Motor neuron (in vitro differentiated cells): ENCODE results near the gene C19orf67. TPM values are rescaled to one million over a fixed set of nuclear protein-coding genes. Genes with fewer than 3 reads are reported as not detected.

ENCODE experiments used
- ATAC-seq, 8 experiments: fragments of 200-7000 bp; cut with Tn5 transposase; replicated peaks in 6 of 8; 2 replicates each; pipeline ENCODE4 v1.8.0; 2021; ENCODE audit warnings: mild to moderate bottlenecking in 8 of 8, moderate library complexity in 8 of 8
- H3K27ac ChIP-seq, 2 donors: fragments of 250-450 bp; sonication (Bioruptor Pico); 2 replicates each; pipeline ENCODE4 v1.9.0; 2021; ENCODE audit warnings: antibody characterized with exemption in 2 of 2, mild to moderate bottlenecking in 2 of 2, moderate library complexity in 1 of 2
- H3K4me1 ChIP-seq, 2 donors: fragments of 250-450 bp; sonication (Bioruptor Pico); replicated peaks in 1 of 2; 2 replicates each; pipeline ENCODE4 v1.6.1; 2021; ENCODE audit warnings: antibody characterized with exemption in 2 of 2, mild to moderate bottlenecking in 2 of 2, moderate library complexity in 1 of 2
- H3K4me3 ChIP-seq, 5 donors: fragments of 250-450 bp; sonication (Bioruptor Pico); 2 replicates each; pipeline ENCODE4 v1.9.0; 2021; ENCODE audit warnings: antibody characterized with exemption in 5 of 5, mild to moderate bottlenecking in 5 of 5, moderate library complexity in 4 of 5
- WGBS, 10 experiments: fragments of 450-650 bp; shearing (Covaris generic); methylation state at CpG; one replicate each; pipeline ENCODE4 v1.0.0; 2022; 5-methylcytosine and 5-hydroxymethylcytosine counted together
- in situ Hi-C, 9 experiments: fragments of 400-800 bp; cut with MboI; loops; one replicate each; pipeline ENCODE4 v1.15.0; 2021; ENCODE audit warnings: low sequenced_read_pairs in 9 of 9, low pct_unique_long_range_greater_than_20kb in 2 of 9; ENCODE audit not compliant: unreplicated experiment in 9 of 9
- total RNA-seq, 8 experiments: library from RNA; unstranded; fragments of 300-600 nt; gene quantifications; 2 replicates each; pipeline versions ENCODE4 v1.2.3 to v1.2.4, GENCODE V29; 2022

The C19orf67 gene
- total RNA-seq, 8 experiments from 2014 or later: 0.21 to 2.6 (median 0.46) TPM; not detected in 1

DNA sequence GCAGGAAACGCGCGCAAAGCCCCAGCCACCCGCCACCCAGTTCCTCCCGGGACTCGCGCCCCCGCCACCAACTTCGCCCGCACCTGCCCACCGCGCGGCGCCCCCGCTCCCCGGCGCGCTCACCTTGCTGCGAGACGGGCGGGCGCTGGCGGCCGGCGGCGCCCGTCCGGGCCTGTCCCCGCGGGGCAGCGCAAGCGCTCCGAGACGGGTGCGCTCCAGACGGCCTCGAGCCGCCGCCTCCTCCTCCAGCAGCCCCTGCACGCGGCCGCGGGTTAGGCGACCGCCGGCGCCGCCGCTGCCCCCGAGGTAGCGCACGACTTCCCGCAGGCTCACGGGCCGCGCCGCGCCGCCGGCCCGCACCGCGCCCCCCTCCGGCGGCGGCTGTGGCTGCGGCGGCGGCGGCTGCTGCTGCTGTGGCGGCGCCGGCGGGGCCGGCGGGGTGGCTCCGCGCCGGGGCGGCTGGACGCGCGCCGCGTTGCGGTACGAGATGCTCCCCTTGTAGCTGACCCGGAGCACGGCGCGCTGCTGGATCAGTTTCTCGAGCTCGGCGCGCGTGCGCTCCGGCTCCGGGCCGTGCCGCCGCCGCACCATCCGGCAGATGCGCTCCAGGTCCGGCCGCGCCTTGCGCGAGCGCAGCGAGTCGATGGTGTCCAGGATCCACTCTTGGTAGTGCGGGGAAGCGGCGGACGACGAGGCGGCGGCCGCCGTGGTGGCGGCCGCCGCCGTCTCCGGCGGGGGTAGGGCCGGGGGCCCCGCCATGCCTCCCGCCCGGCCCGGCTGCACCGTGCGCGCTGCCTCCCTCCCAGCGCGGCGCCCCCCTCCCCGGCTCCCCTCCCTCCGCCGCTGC is 4.3 kb upstream of the C19orf67 start:
- in situ Hi-C loops: loop anchor here in 1 of 9 experiments (10.0 kb wide), 1 partner anchor 215 kb away; the partner anchor contains the start of gene NANOS3
- Histone ChIP-seq H3K4me1 (peaks cover 6 to 11% of the 10 kb centered on the region in 2 donors), H3K4me3 (peak overlapping the region; percentile 55 to 81 (median 66)), H3K27ac (peak overlapping the region; percentile 83 to 86)
- ATAC-seq: peak; percentile 24 to 51 (median 38)
- no CpG with 5 or more reads among the region's 142 CpGs for WGBS, 10 experiments

DNA sequence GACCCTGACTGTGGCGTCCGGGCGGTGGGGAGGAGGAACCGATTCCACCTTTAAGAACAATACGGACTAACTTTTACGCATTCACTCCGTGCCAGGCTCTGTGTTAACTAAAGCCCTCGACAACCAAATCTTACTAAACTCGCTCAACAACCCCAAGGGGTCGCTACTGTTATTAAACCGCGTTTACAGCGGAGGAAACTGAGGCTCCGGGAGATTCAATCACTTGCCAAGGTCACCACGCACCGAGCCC is 3.8 kb upstream of the C19orf67 start:
- Histone ChIP-seq H3K27ac (no peak overlapping the region), H3K4me3 (peak overlapping the region; percentile 55 to 81 (median 66)), H3K4me1 (peaks cover 6 to 11% of the 10 kb centered on the region in 2 donors)
- in situ Hi-C loops: loop anchor here in 1 of 9 experiments (10.0 kb wide), 1 partner anchor 215 kb away; the partner anchor contains the start of gene NANOS3
- no peak for ATAC-seq
- 0 to 67% (median 21%) methylated on average over 1 to 5 of the region's 16 CpGs; no CpG with 5 or more reads in 3 of the 10 experiments for WGBS, 10 experiments

DNA sequence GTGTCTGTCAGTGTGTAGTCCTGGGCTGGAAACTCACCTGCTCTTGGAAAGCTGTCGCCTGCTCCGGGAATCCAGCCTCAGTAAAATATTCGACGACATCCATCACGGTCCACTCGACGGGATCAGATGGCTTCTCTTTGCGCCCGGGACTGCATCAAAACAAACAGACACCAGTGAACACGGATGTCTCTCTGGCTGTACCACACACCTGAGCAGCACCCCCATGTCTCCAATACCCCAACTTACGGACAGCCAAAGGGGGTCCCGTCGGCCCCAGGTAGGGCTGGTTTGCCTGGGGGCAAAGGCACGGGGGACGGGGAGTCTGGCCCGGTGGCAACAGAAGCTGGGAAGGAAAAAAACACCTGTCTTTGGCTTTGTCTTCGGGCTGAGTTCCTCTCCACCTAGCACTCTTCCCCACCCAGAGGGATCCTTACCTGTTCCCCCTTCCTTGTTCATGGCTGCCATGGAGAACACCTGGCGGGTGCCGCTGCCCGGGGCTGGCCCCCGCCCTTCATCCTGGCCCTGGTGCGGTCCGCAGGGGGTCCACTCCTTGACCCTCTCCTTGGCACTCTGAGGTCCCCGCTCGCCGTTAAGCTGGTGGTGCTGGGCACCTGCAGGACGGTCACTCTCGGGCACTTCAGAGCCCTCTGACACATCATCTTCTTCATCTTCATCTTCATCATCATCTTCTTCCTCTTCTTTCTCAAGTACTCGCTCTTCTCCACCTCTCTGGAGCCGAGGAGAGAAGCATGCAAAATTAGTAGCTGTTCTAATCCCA is 3.2 kb upstream of the C19orf67 start:
- in situ Hi-C loops: loop anchor here in 1 of 9 experiments (10.0 kb wide), 1 partner anchor 214 kb away; the partner anchor contains the start of gene NANOS3
- ATAC-seq: no peak
- Histone ChIP-seq H3K4me1 (peaks cover 6 to 11% of the 10 kb centered on the region in 2 donors), H3K4me3 (peak overlapping the region; percentile 55 to 81 (median 66)), H3K27ac (no peak overlapping the region)
- 62 to 94% (median 87%) methylated on average over 2 to 7 of the region's 30 CpGs; no CpG with 5 or more reads in 2 of the 10 experiments for WGBS, 10 experiments

DNA sequence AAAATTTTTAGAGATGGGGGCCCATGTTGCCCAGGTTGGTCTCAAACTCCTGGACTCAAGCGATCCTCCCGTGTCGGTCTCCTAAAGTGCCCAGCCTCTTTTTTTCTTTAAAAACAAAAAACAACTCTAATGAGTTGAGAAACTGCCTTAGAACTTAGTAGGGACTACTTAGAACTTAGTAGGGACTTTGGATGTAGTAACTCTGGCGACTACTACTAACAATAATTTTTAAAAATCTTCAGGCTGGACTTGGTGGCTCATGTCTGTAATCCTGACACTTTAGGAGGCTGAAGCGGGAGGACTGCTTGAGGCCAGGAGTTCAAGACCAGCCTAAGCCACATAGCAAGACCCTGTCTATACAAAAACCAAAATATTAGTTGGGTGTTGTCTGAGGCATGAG is 515 bp upstream of the C19orf67 start:
- peaks cover 9 to 10% of the 10 kb centered on the region in 2 donors for H3K4me1 ChIP-seq
- in situ Hi-C loops: loop anchor here in 1 of 9 experiments (10.0 kb wide), 1 partner anchor 211 kb away; the partner anchor contains the start of gene NANOS3
- no peak overlapping the region for H3K4me3 ChIP-seq
- ATAC-seq: no peak
- no peak overlapping the region for H3K27ac ChIP-seq
- 48 to 96% (median 80%) methylated on average over 1 to 5 of the region's 5 CpGs; no CpG with 5 or more reads in 1 of the 10 experiments for WGBS, 10 experiments

DNA sequence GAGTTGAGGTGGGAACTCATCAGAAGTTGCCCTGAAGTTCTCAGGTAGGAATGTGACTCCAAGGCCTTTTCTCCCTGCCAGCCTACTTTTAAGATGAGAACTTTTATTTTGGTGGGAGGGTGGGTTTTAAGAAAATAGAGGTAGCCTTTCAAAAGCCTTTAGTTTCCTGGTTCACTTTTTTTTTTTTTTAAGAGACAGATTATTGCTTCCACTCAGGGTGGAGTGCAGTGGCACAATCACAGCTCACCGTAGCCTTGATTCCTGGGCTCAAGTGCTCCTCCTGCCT is 3.0 kb downstream of the C19orf67 start:
- 0 to 40% (median 0%) methylated on average over 1 of the region's 1 CpG; no CpG with 5 or more reads in 5 of the 10 experiments for whole genome bisulfite sequencing, 10 experiments
- Histone ChIP-seq H3K27ac (no peak overlapping the region), H3K4me3 (peak overlapping the region in 3 of 5 donors; percentile 64 to 76 (median 69)), H3K4me1 (peaks cover 7 to 8% of the 10 kb centered on the region in 2 donors)
- in situ Hi-C loops: loop anchor here in 1 of 9 experiments (10.0 kb wide), 1 partner anchor 208 kb away; the partner anchor contains the start of gene NANOS3
- no peak for ATAC-seq

DNA sequence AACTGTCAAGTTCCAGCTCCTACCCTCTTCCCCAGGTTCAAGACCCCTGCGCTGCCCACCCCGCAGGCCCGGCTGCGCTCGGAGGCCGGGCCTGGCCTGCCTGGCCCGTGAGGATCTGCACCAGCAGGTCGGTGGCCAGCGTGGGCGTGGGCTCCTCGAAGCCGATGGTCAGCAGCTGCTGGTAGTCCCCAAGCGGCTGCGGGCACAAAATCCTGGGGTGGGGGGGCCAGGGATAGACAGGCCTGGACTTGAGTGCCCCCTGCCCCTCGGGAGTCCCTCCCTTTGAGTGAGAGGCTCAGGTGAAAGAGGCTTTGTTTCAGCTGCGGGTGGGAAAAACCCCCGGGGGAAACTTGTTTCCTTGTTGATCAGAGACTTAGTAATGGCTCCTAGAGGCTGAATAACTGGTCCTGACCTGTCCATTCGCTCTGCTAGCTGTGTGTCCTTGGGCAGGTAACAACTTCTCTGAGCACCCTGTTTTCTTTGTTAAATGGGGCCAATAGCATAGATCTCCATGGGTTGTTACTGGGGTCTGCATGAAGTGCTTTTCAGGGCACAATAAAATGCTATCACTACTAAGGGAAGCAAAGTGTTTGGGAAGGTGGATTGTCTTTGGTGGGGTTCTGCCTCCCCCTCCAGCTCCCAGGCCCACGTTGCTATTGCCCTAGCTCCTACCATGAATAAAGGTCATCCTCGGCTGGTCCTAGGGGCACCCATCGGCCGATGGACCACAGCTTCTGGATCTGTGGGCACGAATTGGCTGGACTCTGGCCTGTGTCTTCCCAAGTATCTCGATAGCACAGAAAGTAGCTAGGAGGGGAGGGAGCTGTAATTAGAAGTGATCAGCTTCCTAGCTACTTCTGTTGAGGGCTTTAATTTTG is 3.5 kb downstream of the C19orf67 start:
- peak overlapping the region; percentile 49 to 76 (median 64) for H3K4me3 ChIP-seq
- 0 to 100% (median 56%) methylated on average over 1 to 12 of the region's 24 CpGs; no CpG with 5 or more reads in 1 of the 10 experiments for WGBS, 10 experiments
- in situ Hi-C loops: loop anchor here in 1 of 9 experiments (10.0 kb wide), 1 partner anchor 207 kb away; the partner anchor contains the start of gene NANOS3
- H3K4me1 ChIP-seq: peaks cover 7 to 8% of the 10 kb centered on the region in 2 donors
- ATAC-seq: peak in 2 of 8 experiments; percentile 44 to 54
- peak overlapping the region; percentile 42 to 93 for H3K27ac ChIP-seq

DNA sequence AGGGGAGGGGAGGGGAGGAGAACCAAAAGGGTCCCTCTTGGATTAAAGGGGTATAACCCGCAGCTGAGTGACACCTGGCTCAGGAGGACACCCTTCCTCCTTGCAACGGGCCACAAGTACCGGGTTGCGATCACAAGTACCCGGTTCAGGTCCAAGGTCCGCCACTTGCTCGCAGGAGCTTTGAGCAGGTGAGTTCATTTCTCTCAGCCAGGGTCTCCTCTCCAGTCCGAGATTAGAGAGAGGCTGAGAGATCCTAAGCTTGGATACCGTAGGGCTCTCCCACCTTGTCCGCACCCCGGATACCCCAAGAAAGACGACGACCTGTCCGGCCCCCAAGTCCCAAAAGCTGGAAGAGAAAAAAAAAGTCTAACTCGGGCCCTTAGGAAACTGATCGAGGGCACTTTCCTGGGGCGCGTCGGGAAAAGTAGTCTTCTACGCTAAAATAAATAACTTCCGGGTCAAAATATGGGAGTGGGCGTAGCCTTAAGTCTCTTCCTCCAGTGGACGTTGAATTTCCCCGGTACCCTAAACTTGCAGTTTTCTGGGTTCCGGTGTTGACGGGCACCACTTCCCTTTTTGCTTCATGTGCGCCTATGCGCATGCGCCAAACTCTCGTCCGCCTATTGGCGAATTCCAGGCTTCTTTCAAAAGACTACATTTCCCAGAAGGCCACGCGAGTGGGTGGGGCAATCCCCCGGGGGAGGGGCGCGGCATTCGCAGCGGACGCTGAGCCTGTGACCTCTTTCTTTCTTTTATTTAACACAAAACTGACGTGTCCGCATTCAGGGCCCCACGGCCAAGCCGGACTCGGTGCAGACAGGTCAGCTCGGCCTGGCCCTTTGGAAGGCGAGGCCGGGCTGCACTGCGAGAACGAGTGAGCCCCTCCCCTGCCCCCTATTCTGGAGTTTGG is 4.4 kb downstream of the C19orf67 start:
- WGBS, 10 experiments: 0 to 1% (median 0%) methylated on average over 3 to 29 of the region's 50 CpGs; no CpG with 5 or more reads in 1 of the 10 experiments
- in situ Hi-C loops: loop anchor here in 1 of 9 experiments (10.0 kb wide), 1 partner anchor 206 kb away; the partner anchor contains the start of gene NANOS3
- H3K27ac ChIP-seq: peak overlapping the region; percentile 42 to 93

DNA sequence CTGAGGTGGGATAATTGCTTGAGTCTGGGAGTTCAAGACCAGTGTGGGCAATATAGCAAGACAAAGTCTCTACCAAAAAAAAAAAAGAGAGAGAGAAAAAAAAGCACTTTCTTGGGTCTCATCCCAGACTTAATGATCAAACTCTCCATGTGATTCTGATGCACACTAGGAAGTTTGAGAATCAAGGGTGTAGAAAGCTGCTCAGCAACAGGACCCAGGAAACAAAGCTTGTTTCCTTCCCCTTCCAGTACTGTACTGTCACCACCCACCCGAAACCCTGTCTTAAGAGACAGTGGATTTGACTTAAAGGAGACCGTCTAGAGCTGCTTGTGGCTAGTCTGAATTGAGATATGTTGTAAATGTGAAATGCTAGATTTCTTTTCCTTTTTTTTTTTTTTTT is 7.2 kb downstream of the C19orf67 start:
- H3K27ac ChIP-seq: no peak overlapping the region
- in situ Hi-C loops: loop anchor here in 2 of 9 experiments (10.0 kb wide), 1 partner anchor 204 kb away; the partner anchor contains the start of gene NANOS3 (in 2 of the 2)
- peaks cover 12 to 14% of the 10 kb centered on the region in 2 donors for H3K4me1 ChIP-seq
- no peak overlapping the region for H3K4me3 ChIP-seq
- ATAC-seq: no peak
- 7 to 100% (median 54%) methylated on average over 1 to 2 of the region's 2 CpGs; no CpG with 5 or more reads in 2 of the 10 experiments for WGBS, 10 experiments

More for the DNA sequence above, 4.4 kb downstream of the C19orf67 start:
- H3K4me3 ChIP-seq: peak overlapping the region; percentile 49 to 76 (median 64)
- H3K4me1 ChIP-seq: peaks cover 7 to 8% of the 10 kb centered on the region in 2 donors
- ATAC-seq: peak; percentile 91 to 97 (median 92)

DNA sequence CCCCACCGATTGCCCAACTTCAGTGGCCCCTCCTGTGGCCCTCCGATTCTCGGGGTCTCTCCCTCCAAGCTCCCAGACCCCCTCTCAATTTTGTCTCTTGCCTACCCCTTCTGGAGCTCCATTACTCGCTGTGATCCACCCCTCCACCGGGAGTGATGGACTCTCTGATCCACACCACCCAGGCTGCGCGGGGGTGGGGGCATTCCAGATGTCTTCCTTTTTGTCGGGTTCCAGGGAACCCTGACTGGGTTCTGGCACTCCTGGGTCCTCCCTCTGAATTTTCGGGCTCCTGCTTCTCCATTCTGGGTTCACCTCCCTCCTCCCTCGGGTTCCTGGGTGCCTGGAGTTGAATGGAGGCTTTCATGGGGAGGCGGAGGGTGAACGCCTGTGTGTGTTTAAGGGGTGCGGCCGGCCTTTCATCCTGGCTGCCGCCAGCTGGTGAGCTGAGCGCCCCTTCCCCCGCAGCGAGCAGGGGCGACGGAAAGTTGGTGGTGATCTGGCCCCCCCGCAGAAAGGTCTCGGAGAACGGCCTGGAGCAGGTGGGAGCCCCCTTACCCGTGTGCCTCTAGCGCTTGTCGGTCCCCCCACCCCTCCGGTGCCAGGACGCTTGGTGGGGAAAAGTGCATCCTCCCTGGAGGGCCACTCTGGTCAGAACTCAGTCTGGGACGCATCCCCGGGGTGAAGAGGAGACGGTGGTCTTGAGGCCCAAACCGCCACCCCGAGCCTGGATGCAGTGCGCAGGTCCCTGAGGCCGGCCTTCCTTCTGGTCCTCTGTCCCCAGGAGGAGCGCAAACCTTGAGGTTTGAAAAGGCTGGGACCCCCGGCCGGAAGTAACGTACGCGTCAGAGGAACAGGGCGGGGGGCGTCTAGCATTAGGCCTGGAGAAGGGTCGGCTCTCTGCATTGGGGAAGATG is 11.4 kb downstream of the C19orf67 start:
- WGBS, 10 experiments: 0 to 20% (median 2%) methylated on average over 1 to 15 of the region's 44 CpGs; no CpG with 5 or more reads in 4 of the 10 experiments
- Histone ChIP-seq H3K27ac (no peak overlapping the region), H3K4me3 (peak overlapping the region; percentile 43 to 83 (median 76)), H3K4me1 (peaks cover 7 to 16% of the 10 kb centered on the region in 2 donors)
- peak; percentile 3 to 25 (median 9) for ATAC-seq
- in situ Hi-C loops: loop anchor here in 8 of 9 experiments (10.0 to 25.0 kb wide), 3 partner anchors 187 to 487 kb away; partner anchors contain the start of gene NANOS3 (in 8 of the 8)

DNA sequence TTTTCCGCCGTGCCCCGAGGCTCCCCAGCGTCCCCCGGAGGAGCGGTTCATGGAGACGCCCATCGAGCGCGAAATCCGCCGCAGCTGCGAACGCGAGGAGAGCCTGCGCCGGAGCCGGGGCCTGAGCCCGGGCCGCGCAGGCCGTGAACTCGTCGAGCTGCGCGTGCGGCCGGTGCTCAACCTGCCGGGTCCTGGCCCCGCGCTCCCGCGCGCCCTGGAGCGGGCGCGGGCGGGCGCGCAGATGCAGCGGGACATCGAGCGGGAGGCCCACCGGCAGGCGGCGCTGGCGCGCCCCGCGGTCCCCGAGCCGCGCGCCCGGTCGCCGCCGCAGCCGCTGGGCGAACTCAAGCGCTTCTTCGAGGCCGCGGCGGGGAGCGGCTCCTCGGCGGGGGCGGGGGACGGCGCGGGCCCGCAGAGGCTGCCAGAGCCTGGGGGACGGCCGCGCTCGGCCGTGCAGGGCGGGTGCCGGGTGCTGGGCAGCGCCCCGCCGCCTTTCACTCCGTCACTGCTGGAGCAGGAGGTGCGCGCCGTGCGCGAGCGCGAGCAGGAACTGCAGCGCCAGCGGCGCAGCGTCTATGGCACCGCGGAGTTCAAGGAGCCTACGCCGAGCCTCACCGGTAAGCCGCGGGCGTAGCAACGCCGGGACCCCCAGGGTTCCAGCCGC is 12.2 kb downstream of the C19orf67 start:
- peak overlapping the region; percentile 43 to 83 (median 76) for H3K4me3 ChIP-seq
- H3K4me1 ChIP-seq: peaks cover 7 to 16% of the 10 kb centered on the region in 2 donors
- 0 to 1% (median 0%) methylated on average over 1 to 14 of the region's 106 CpGs; no CpG with 5 or more reads in 7 of the 10 experiments for whole genome bisulfite sequencing, 10 experiments
- in situ Hi-C loops: loop anchor here in 8 of 9 experiments (10.0 to 25.0 kb wide), 3 partner anchors 186 to 486 kb away; partner anchors contain the start of gene NANOS3 (in 8 of the 8)
- peak overlapping the region in 1 of 2 donors; percentile 3 for H3K27ac ChIP-seq
- ATAC-seq: peak; percentile 68 to 77 (median 72)
